KG1 (cell line): Measurements from ENCODE around the gene MYH6.
"Not testable (repeated sequence)": the region's sequence is repeated elsewhere in the genome, so short reads cannot be mapped to it uniquely, and the experiment has no call there.

Experiments
- DNase-seq: peaks from one replicate; lab custom pipeline; 2025; lab: John Stamatoyannopoulos, UW

MYH6 gene

GRCh38 chr14:23435543-23436326 lies 27.7 kb upstream of the MYH6 start, which contains the start of gene MYH7:
Gene MYH7, minus strand, starts transcription at chr14:23435660. Its CDS starts 1,928 bp downstream, at chr14:23433732.
- DNase-seq, result no peak

GRCh38 chr14:23434488-23435222 lies 26.6 kb upstream of the MYH6 start:
- no peak for DNase-seq

- no peak for DNase-seq
These were observed 25.4 kb upstream of the MYH6 start for GRCh38 chr14:23433457-23433856.

- no peak for DNase-seq
These were observed 24.9 kb upstream of the MYH6 start for GRCh38 chr14:23432946-23433345.

GRCh38 chr14:23432102-23432925 lies 24.2 kb upstream of the MYH6 start:
- no peak for DNase-seq

- no peak for DNase-seq
These were observed 23.4 kb upstream of the MYH6 start for GRCh38 chr14:23431486-23431885.

- no peak for DNase-seq
These were observed 22.6 kb upstream of the MYH6 start for GRCh38 chr14:23430723-23431085.

- DNase-seq, result no peak
These were observed 22.1 kb upstream of the MYH6 start for GRCh38 chr14:23430016-23430722.

GRCh38 chr14:23428686-23429495 lies 20.8 kb upstream of the MYH6 start:
- DNase-seq, result no peak

- not testable (repeated sequence) for DNase-seq
These were observed 17.7 kb upstream of the MYH6 start for GRCh38 chr14:23425798-23426197.

- DNase-seq, result no peak
These were observed 17.1 kb upstream of the MYH6 start for GRCh38 chr14:23425169-23425568.

GRCh38 chr14:23423657-23424056 lies 15.6 kb upstream of the MYH6 start:
- DNase-seq, result no peak

- DNase-seq, result no peak
These were observed 13.5 kb upstream of the MYH6 start for GRCh38 chr14:23421594-23421993.

GRCh38 chr14:23419646-23420045 lies 11.6 kb upstream of the MYH6 start:
- not testable (repeated sequence) for DNase-seq

- no peak for DNase-seq
These were observed 9.9 kb upstream of the MYH6 start for GRCh38 chr14:23418021-23418420.

- not testable (repeated sequence) for DNase-seq
These were observed 9.2 kb upstream of the MYH6 start for GRCh38 chr14:23417269-23417668.

GRCh38 chr14:23416801-23417200 lies 8.7 kb upstream of the MYH6 start:
- no peak for DNase-seq

GRCh38 chr14:23415821-23416778 lies 8.0 kb upstream of the MYH6 start:
- DNase-seq, result no peak

GRCh38 chr14:23414906-23415820 lies 7.1 kb upstream of the MYH6 start:
- DNase-seq, result no peak
